GM12891 (cell line): Measurements from ENCODE around the gene PIK3R2.

Experiments
- SPI1 ChIP-seq: IDR thresholded peaks from 2 replicates; pipeline ENCODE4 v1.6.1; 2011; ENCODE audit warnings: low read depth, low read length, control low read depth
- TAF1 ChIP-seq: IDR thresholded peaks from 2 replicates; pipeline ENCODE4 v1.6.1; 2011; ENCODE audit warnings: low read depth, low read length, control low read depth

GRCh38 chr19:18176367-18177310, 23.7 kb downstream of the PIK3R2 start:
- TF ChIP-seq TAF1 (no peak), SPI1 (no peak)
